Activated naive CD8-positive, alpha-beta T cell treated with anti-CD3 and anti-CD28 coated beads for 36 hours (primary cell): ENCODE results near the gene INSM1. TPM values are rescaled to one million over a fixed set of nuclear protein-coding genes. Genes with fewer than 3 reads are reported as not detected.
"Not testable (repeated sequence)": the region's sequence is repeated elsewhere in the genome, so short reads cannot be mapped to it uniquely, and the experiment has no call there.

ENCODE experiments used
- DNase-seq: peaks from one replicate; pipeline ENCODE4 v3.0.0; 2021
- H3K27ac Mint-ChIP-seq: one replicate; pipeline ENCODE4 v1.8.0; 2022; ENCODE audit warnings: mild to moderate bottlenecking, moderate library complexity, mixed read lengths
- H3K27me3 Mint-ChIP-seq: one replicate; pipeline ENCODE4 v1.8.0; 2022; ENCODE audit warnings: mild to moderate bottlenecking, mixed read lengths
- H3K36me3 Mint-ChIP-seq: one replicate; pipeline ENCODE4 v1.8.0; 2021; ENCODE audit warnings: mild to moderate bottlenecking, mixed read lengths
- H3K4me1 Mint-ChIP-seq: one replicate; pipeline ENCODE4 v1.8.0; 2021; ENCODE audit warnings: mixed read lengths
- H3K4me3 Mint-ChIP-seq: one replicate; pipeline ENCODE4 v1.8.0; 2022; ENCODE audit warnings: mild to moderate bottlenecking, moderate library complexity, mixed read lengths
- H3K9me3 Mint-ChIP-seq: one replicate; pipeline ENCODE4 v1.8.0; 2022; ENCODE audit warnings: mixed read lengths
- total RNA-seq, 2 experiments: library from RNA; stranded (reverse); gene quantifications; one replicate each; pipeline ENCODE4 v1.2.3, GENCODE V29; 2021

INSM1 gene
- total RNA-seq, 2 experiments from 2014 or later: 0.19 to 0.34 TPM

DNA sequence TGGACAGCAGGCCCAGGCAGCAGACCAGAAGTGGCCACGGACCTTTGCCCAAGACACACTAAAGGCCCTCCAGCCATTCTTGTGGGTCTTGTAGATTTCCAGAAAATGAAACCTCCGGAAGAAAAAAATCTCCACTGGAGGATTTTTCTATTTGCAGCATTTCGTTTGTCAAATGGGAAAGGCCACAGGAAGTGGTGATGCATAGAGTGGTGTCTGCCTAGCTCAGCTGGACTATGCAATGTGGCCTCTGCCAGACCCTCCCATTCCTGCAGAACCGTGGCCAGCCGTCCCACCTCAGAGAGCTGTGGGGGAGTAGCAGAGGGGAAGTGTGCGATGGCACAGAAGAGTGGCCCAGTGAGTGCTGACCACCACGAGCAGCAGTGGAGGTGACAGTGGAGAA lies 24.0 kb upstream of the INSM1 start:
- peaks cover 25% of the 10 kb centered on the region for H3K27me3 Mint-ChIP-seq
- H3K4me3 Mint-ChIP-seq: no peak overlapping the region
- peaks cover 4% of the 10 kb centered on the region for H3K9me3 Mint-ChIP-seq
- no peak for DNase-seq
- H3K36me3 Mint-ChIP-seq: no peaks in the 10 kb centered on the region
- H3K27ac Mint-ChIP-seq: no peak overlapping the region
- H3K4me1 Mint-ChIP-seq: no peaks in the 10 kb centered on the region

DNA sequence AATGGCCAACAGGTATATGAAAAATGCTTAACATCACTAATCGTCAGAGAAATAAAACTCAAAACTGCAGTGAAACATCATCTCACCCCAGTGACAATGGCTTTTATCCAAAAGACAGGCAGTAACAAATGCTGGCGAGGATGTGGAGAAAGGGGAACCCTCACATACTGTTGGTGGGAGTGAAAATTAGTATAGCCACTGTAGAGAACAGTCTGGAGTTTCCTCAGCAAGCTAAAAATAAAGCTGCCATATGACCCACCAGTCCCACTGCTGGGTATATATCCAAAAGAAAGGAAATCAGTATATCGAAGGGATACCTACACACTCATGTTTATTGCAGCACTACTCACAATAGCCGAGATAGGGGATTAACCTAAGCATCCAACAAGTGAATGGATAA lies 23.4 kb upstream of the INSM1 start:
- Mint-ChIP-seq H3K4me1 (no peaks in the 10 kb centered on the region), H3K4me3 (no peak overlapping the region), H3K36me3 (no peaks in the 10 kb centered on the region)

DNA sequence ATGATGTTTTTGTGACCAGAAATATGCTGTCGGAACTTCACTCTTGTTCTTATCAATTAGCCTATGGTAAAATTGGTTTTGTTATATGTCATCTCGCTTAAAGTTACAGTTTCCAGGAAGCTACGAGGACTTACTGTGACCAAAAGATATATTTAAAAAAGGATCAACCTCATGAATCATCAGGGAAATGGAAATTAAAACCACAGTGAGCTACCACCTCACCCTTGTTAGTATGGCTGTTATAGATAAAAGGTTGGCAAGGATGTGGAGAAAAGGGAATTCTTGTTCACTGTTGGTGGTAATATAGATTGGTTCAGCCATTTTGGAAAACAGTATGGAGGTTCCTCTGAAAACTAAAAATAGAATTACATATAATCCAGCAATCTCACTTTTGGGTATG lies 14.3 kb upstream of the INSM1 start:
- no peak overlapping the region for H3K27ac Mint-ChIP-seq
- no peak for DNase-seq
- H3K4me3 Mint-ChIP-seq: no peak overlapping the region
- H3K36me3 Mint-ChIP-seq: no peaks in the 10 kb centered on the region
- peaks cover 1% of the 10 kb centered on the region for H3K4me1 Mint-ChIP-seq
- H3K27me3 Mint-ChIP-seq: peaks cover 44% of the 10 kb centered on the region
- no peaks in the 10 kb centered on the region for H3K9me3 Mint-ChIP-seq

More for the DNA sequence above, 23.4 kb upstream of the INSM1 start:
- Mint-ChIP-seq H3K9me3 (peaks cover 4% of the 10 kb centered on the region), H3K27me3 (peaks cover 29% of the 10 kb centered on the region), H3K27ac (no peak overlapping the region)
- no peak for DNase-seq

DNA sequence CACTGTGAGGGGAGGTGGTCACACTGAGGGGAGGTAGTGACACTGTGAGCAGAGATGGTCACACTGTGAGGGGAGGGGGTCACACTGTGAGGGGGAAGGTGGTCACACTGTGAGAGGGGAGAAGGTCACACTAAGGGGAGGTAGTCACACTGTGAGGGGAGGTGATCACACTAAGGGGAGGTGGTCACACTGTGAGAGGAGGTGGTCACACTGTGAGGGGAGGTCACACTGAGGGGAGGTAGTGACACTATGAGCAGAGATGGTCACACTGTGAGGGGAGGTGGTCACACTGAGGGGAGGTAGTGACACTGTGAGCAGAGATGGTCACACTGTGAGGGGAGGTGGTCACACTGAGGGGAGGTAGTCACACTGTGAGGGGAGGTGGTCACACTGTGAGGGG lies 12.4 kb upstream of the INSM1 start:
- H3K4me1 Mint-ChIP-seq, H3K36me3 Mint-ChIP-seq, DNase-seq, H3K9me3 Mint-ChIP-seq, H3K4me3 Mint-ChIP-seq, H3K27ac Mint-ChIP-seq: not testable (repeated sequence)
- peaks cover 42% of the 10 kb centered on the region for H3K27me3 Mint-ChIP-seq

DNA sequence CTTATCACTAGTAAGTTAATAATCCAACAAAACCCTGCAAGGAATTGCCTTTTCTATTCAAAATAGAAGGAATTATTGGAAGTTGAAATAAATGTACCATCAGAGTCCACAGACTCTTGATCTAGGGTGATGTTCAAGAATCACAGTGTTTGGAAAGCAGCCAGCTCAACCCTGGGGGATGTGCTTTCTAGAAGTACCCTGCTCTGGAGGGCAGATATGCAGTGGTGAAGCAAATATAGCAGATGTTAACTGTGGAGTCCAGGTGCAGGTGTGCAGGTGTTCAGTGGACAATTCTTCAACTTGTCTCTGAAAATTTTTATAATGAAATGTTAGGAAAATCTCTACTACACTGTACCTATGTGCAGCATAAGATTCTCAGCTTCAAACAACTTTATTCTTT lies 9.1 kb upstream of the INSM1 start:
- H3K4me1 Mint-ChIP-seq: peaks cover 17% of the 10 kb centered on the region
- DNase-seq: no peak
- H3K4me3 Mint-ChIP-seq: no peak overlapping the region
- H3K27ac Mint-ChIP-seq: no peak overlapping the region
- H3K27me3 Mint-ChIP-seq: peaks cover 55% of the 10 kb centered on the region
- no peaks in the 10 kb centered on the region for H3K36me3 Mint-ChIP-seq
- H3K9me3 Mint-ChIP-seq: no peaks in the 10 kb centered on the region

DNA sequence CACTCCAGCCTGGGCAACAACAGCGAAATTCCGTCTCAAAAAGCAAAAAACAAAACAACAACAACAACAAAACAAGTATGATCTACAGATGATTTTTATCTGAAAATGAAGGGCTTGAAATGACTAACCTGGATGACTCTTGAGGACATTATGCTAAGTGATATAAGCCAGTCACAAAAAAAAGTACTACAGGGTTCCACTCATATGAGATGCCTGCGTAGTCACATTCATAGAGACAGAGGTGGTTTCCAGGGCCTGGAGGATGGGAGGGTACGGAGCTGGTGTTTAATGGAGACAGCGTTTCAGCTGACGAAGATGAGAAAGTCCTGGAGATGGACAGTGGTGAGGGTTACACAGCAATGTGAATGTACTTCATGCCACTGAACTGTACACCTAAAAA lies 8.3 kb upstream of the INSM1 start:
- DNase-seq: no peak
- Mint-ChIP-seq H3K27me3 (peaks cover 53% of the 10 kb centered on the region), H3K4me3 (no peak overlapping the region), H3K36me3 (no peaks in the 10 kb centered on the region), H3K9me3 (no peaks in the 10 kb centered on the region), H3K4me1 (peaks cover 17% of the 10 kb centered on the region), H3K27ac (no peak overlapping the region)

DNA sequence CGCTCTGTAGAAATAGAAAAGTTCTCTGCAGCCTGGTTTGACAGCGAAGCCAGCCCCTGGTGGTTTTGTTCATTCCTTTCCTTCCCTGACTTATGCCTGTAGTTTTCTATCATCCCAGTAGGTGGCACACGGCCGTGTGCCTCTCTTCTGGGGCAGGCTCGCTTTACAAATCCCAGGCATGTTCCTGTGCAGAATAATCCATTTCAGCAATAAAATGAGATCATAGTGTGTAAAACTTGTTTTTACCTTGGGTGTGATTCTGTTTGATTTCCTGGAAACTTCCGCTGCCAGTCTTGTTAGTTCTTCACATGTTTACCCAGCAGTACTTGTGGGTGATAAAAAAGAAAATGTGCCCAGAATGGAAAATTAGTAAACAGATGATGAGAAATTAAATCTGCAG lies 7.4 kb upstream of the INSM1 start:
- DNase-seq: peak; percentile 9
- peaks cover 18% of the 10 kb centered on the region for H3K4me1 Mint-ChIP-seq
- H3K4me3 Mint-ChIP-seq: no peak overlapping the region
- no peaks in the 10 kb centered on the region for H3K36me3 Mint-ChIP-seq
- H3K9me3 Mint-ChIP-seq: no peaks in the 10 kb centered on the region
- peaks cover 59% of the 10 kb centered on the region for H3K27me3 Mint-ChIP-seq
- H3K27ac Mint-ChIP-seq: no peak overlapping the region

DNA sequence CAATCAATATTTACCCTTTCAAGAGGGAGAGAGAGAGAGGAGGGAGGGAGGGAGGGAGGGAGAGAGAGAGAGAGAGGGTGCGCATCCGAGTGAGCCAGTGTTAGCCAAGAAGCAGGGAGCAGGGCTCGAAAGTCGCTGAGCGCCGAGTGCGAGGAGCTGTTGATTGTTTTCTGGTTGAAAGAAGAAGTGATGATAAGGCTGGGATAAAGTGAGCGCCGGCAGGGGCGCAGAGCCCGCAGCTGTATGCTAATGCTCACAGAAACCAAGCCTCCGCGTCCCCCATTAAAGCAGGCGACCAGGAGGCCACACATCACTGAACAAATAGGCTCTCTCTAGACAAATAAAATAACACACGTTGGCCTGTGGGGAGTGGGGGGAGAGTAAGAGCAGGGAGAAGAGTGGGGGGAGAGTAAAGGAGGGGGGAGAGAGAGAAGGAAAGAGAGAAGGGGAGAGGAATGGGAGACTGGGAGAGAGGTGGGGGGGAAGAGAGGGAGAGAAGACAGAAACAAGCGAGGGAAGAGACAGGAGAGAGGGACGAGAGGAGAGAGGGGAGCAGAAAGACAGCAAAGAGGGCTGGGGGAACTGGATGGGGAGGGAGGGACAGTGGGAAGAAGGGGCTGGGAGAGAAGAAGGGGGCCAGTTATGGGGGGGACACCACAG lies 5.0 kb upstream of the INSM1 start:
- Mint-ChIP-seq H3K4me1 (peaks cover 24% of the 10 kb centered on the region), H3K4me3 (no peak overlapping the region), H3K9me3 (no peaks in the 10 kb centered on the region), H3K27ac (no peak overlapping the region), H3K27me3 (peaks cover 81% of the 10 kb centered on the region), H3K36me3 (no peaks in the 10 kb centered on the region)
- no peak for DNase-seq

DNA sequence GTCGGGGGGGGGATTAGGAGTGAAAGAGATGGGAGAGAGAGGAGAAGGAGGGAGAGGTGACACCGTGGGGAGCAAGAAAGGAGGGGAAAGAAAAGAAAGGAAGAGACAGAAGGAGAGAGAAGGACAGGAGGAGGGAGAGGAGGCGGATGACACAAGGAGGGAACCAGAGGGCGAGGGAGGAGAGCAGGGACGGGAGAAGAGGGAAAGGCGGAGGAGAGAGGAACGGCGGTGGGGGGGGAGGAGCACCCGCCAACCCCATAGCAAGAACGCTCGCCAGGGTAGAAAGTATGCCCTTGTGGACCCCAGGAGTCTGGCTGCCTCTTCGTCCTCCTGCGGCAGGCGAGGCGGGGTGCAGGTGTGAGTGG lies 4.5 kb upstream of the INSM1 start:
- H3K27ac Mint-ChIP-seq: no peak overlapping the region
- no peaks in the 10 kb centered on the region for H3K9me3 Mint-ChIP-seq
- H3K27me3 Mint-ChIP-seq: peaks cover 81% of the 10 kb centered on the region
- peaks cover 24% of the 10 kb centered on the region for H3K4me1 Mint-ChIP-seq
- H3K4me3 Mint-ChIP-seq: no peak overlapping the region
- DNase-seq: no peak
- no peaks in the 10 kb centered on the region for H3K36me3 Mint-ChIP-seq

DNA sequence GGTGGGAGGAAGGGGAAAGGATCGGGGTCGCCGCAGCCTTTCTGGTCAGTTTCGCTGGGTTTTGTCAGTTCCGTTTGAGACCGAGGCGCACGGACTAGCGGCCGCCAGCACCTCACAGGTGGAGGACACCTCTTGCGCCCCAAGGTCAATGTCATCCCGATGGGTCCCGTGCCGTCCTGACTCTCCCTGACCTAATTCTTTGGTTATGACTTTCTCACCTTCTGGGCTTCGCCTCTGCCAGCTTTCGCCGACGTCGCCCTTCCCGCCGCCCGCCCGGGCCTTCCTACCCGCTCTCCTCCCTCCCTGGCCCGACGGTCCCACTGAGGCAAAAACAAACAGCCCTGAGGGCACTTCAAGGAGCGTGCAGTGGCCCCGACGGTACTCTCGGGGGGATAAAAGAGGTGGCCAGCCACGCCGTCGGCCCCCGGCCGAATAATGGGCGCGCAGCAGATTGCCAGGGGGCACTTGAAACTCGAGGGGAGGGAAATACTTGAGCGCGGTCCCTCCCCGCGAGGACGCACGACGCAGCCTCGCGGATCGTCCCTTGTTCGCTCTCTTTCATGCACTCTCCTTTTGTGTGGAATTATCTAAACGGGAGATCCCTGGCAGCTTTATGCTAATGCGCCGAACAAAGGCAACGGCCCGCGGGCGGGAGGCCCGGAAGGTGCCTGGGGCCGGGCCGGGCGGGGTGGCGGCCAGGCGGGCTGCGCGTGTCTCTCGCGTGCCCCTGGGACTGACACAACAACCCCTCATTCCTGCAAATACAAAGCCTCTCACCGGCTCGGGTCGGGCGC lies 3.9 kb upstream of the INSM1 start:
- Mint-ChIP-seq H3K9me3 (no peaks in the 10 kb centered on the region), H3K4me1 (peaks cover 24% of the 10 kb centered on the region), H3K36me3 (no peaks in the 10 kb centered on the region), H3K27me3 (peaks cover 81% of the 10 kb centered on the region), H3K4me3 (no peak overlapping the region), H3K27ac (no peak overlapping the region)
- DNase-seq: no peak

DNA sequence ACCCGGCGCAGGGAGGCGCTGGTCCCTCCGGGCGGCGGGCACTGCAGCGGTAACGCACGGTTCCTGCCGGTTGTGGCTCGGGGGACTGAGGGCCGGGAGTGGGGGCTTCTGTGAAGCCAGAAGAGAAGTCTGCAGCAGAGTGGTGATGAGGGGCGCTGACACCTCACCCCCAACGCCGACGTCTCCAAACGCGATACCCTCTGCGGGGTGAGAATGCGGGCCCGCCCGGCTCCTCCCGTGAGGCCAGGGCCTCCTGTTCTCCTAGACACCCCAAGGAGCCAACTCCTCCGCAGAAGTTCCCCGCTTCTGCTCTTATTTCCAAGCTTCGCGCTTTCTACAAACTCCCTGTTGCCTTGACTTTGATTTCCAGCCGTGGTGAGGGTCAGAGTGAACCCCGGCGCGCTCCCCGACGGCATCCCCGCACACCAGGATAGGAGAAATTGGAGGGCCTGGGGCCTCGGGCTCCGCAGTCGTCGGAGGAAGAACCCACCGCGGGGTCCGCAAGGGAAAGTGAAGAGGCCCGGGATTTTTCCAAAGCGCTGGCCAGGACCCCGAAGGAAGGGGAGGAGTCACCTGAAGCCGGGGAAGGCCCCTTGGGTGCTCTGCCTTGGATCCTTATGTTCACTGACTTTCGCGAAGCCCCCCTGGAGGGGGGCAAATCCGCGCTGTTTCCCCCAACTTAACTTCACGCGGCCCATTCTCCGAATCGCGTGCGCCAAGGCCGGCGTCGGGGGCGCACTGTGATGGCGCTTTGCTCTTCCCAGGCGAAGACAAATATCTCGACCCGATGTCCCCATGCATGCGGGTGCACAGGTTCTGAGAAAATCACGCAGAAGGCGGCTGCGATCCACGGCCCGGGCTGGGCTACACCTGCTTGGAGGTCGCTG lies 3.1 kb upstream of the INSM1 start:
- Mint-ChIP-seq H3K9me3 (no peaks in the 10 kb centered on the region), H3K4me3 (no peak overlapping the region), H3K27ac (no peak overlapping the region), H3K36me3 (no peaks in the 10 kb centered on the region), H3K4me1 (peaks cover 25% of the 10 kb centered on the region), H3K27me3 (peaks cover 81% of the 10 kb centered on the region)
- peak; percentile 22 for DNase-seq

DNA sequence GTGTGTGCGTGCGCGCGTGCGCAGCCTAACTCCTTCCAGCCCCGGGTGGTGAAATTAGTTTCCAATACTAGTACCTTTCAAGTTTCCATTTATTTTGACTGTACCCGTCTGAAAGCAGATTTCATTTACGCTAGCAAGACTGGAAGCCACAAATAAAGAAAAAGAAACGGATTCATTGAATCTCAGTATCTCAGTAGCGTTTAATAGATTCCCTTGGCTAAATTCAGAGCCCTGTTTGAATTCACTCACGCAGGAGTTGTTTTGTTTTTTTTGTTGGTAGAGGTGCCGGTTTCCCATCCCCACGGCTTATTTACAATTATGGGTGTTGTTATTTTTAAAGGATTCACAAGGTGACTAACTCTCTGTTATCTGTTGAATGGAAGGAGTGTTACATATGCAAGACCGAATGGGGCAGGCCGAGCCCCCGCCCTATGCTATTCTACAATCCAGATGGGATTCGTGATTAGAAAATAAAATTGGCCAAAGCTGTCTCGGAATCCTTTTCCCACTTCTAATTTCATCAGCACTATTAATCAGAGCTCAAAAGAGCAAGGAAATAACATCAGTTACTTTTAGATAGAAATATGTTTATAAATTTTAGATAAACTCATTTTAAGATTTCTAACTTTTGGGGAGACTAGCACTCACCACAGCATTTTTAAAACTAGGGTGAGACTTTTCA lies 2.3 kb upstream of the INSM1 start:
- H3K4me3 Mint-ChIP-seq: no peak overlapping the region
- peaks cover 81% of the 10 kb centered on the region for H3K27me3 Mint-ChIP-seq
- H3K9me3 Mint-ChIP-seq: no peaks in the 10 kb centered on the region
- no peak overlapping the region for H3K27ac Mint-ChIP-seq
- DNase-seq: no peak
- H3K36me3 Mint-ChIP-seq: no peaks in the 10 kb centered on the region
- peaks cover 22% of the 10 kb centered on the region for H3K4me1 Mint-ChIP-seq

DNA sequence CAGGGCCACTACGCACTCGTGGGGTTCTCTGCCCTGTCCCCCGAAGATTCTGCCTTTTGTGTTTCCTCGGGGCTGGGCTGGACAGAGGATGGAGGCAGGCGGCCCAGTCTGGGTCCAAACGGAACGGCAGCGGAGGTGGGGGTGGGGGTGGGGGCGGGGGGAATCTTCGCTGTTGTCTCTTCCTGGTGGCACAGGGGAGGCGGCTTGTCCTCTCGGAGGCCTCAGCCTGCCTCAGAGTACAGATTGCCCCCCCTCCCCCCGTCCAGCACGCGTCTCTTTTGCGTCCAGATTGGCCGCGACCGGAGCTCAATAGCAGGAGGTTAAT lies 1.4 kb upstream of the INSM1 start:
- no peak for DNase-seq
- peak overlapping the region; percentile 29 for H3K4me3 Mint-ChIP-seq
- H3K9me3 Mint-ChIP-seq: no peaks in the 10 kb centered on the region
- H3K36me3 Mint-ChIP-seq: no peaks in the 10 kb centered on the region
- H3K27me3 Mint-ChIP-seq: peaks cover 81% of the 10 kb centered on the region
- H3K4me1 Mint-ChIP-seq: peaks cover 18% of the 10 kb centered on the region
- H3K27ac Mint-ChIP-seq: no peak overlapping the region

DNA sequence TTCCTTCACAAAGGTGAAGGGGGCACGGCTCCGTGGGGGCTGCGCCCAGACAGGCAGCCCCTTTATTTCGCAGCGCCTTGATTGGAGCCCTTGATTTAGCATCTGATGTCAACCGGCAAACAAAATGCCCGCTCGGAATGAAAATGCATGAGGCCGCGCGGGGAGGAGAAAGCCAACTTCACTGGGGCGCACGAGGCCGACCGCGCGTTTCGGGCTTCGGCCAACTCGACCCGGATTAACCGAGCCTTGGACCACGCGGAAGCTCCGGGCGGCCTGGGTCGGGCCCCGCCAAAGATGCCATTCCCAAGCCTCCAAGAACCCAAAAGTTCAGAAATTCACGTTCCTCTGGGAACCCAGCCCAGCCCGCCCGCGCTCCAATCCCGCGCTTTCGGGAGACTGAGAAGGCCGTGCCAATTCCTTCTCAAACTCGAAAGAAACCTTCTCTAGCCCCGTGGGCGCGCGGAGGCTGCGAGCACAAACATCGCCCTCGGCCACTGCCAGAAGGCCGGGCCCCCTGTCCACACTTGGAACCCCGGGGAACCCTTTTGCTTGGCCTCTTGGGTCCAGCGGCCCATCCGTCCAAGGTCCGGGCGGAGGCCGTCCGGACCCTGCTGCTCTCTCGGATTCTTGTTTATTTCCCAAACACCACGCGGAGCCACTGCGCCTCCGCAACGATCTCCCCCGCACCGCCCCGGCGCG lies 879 bp upstream of the INSM1 start:
- H3K4me3 Mint-ChIP-seq: no peak overlapping the region
- H3K36me3 Mint-ChIP-seq: no peaks in the 10 kb centered on the region
- no peak overlapping the region for H3K27ac Mint-ChIP-seq
- peaks cover 18% of the 10 kb centered on the region for H3K4me1 Mint-ChIP-seq
- H3K27me3 Mint-ChIP-seq: peaks cover 81% of the 10 kb centered on the region
- DNase-seq: no peak
- H3K9me3 Mint-ChIP-seq: no peaks in the 10 kb centered on the region
